IMR-90 (cell line): ENCODE data around the gene SSC4D. TPM values are rescaled to one million over a fixed set of nuclear protein-coding genes. Genes with fewer than 3 reads are reported as not detected.

Experiments used
- ATAC-seq: fragments of 200-7000 bp; cut with Tn5 transposase; 2 replicates; pipeline ENCODE4 v1.9.1; 2020; ENCODE audit warnings: low read depth, mild to moderate bottlenecking, moderate library complexity
- BruUV-seq: library from RNA; stranded (reverse); fragments of 400-500 nt; replicated peaks from 2 replicates; lab custom pipeline; 2021; lab: Mats Ljungman, UMichigan
- CTCF ChIA-PET: fragments of 300-600 bp; formaldehyde crosslinking; extraction: SDS; loops from one replicate; lab custom pipeline; 2021; ENCODE audit warnings: antibody characterized with exemption; lab: Yijun Ruan, JAX
- POLR2A ChIA-PET: fragments of 300-600 bp; sonication (Branson Sonifier 250); formaldehyde crosslinking; loops from one replicate; lab custom pipeline; 2022; ENCODE audit warnings: antibody characterized with exemption; ENCODE audit not compliant: unreplicated experiment; lab: Charles Lee
- DNase-seq: peaks from one replicate; pipeline ENCODE4 v3.0.0; 2013
- H2AFZ ChIP-seq: replicated peaks from 2 replicates; pipeline ENCODE3; 2013; ENCODE audit warnings: low read length, mild to moderate bottlenecking; ENCODE audit not compliant: poor library complexity
- H2AK5ac ChIP-seq: 2 replicates; pipeline ENCODE4 v1.6.1; 2013; ENCODE audit warnings: low read depth, low read length, inconsistent platforms
- H2AK9ac ChIP-seq: replicated peaks from 2 replicates; pipeline ENCODE3; 2013; ENCODE audit warnings: mild to moderate bottlenecking, low read depth, low read length, moderate library complexity; ENCODE audit not compliant: poor library complexity
- H2BK120ac ChIP-seq: 2 replicates; pipeline ENCODE4 v1.6.1; 2013; ENCODE audit warnings: low read depth, low read length, inconsistent platforms
- H2BK15ac ChIP-seq: 3 replicates; pipeline ENCODE4 v1.6.1; 2013; ENCODE audit warnings: low read depth, low read length, inconsistent platforms
- H2BK20ac ChIP-seq: 2 replicates; pipeline ENCODE4 v1.6.1; 2013; ENCODE audit warnings: low read depth, mild to moderate bottlenecking, inconsistent platforms, low read length, moderate library complexity
- H2BK5ac ChIP-seq: 2 replicates; pipeline ENCODE4 v1.6.1; 2013; ENCODE audit warnings: mild to moderate bottlenecking, low read depth, low read length, inconsistent platforms; ENCODE audit not compliant: poor library complexity, severe bottlenecking
- H3K14ac ChIP-seq: replicated peaks from 2 replicates; pipeline ENCODE4 v1.6.1; 2013; ENCODE audit warnings: low read depth, low read length, inconsistent platforms
- H3K18ac ChIP-seq: 2 replicates; pipeline ENCODE4 v1.6.1; 2013; ENCODE audit warnings: low read depth, low read length, control low read depth
- H3K23ac ChIP-seq: 2 replicates; pipeline ENCODE4 v1.6.1; 2013; ENCODE audit warnings: low read depth, low read length, inconsistent platforms
- H3K27ac ChIP-seq: 2 replicates; pipeline ENCODE4 v1.5.1; 2013; ENCODE audit warnings: mild to moderate bottlenecking, control low read depth, low read length; ENCODE audit not compliant: insufficient read depth
- H3K27me3 ChIP-seq: 2 replicates; pipeline ENCODE4 v1.6.1; 2013; ENCODE audit warnings: low read length; ENCODE audit not compliant: control insufficient read depth, insufficient read depth
- H3K36me3 ChIP-seq: 2 replicates; pipeline ENCODE4 v1.6.1; 2013; ENCODE audit warnings: low read length, mixed read lengths; ENCODE audit not compliant: control insufficient read depth, insufficient read depth
- H3K4ac ChIP-seq: 2 replicates; pipeline ENCODE4 v1.6.1; 2013; ENCODE audit warnings: low read depth, low read length, inconsistent platforms
- H3K4me1 ChIP-seq: 2 replicates; pipeline ENCODE4 v1.6.1; 2013; ENCODE audit warnings: low read length, mixed read lengths; ENCODE audit not compliant: control insufficient read depth, insufficient read depth
- H3K4me2 ChIP-seq: 2 replicates; pipeline ENCODE4 v1.6.1; 2013; ENCODE audit warnings: low read depth, mild to moderate bottlenecking, control low read depth, low read length, moderate library complexity
- H3K4me3 ChIP-seq: 2 replicates; pipeline ENCODE4 v1.5.1; 2013; ENCODE audit warnings: low read depth, mild to moderate bottlenecking, control low read depth, low read length, moderate library complexity; ENCODE audit not compliant: insufficient read depth
- H3K56ac ChIP-seq: 2 replicates; pipeline ENCODE4 v1.6.1; 2013; ENCODE audit warnings: low read length, inconsistent platforms; ENCODE audit not compliant: insufficient read depth; ENCODE audit errors: extremely low read depth
- H3K79me1 ChIP-seq, 2 experiments: 2 replicates each; pipeline ENCODE4 v1.6.1; 2013; ENCODE audit warnings: low read length in 2 of 2, inconsistent platforms in 1 of 2, low read depth in 1 of 2
- H3K9ac ChIP-seq: 2 replicates; pipeline ENCODE4 v1.6.1; 2013; ENCODE audit warnings: low read depth, low read length, control low read depth
- H3K9me1 ChIP-seq: 2 replicates; pipeline ENCODE4 v1.6.1; 2013; ENCODE audit warnings: low read length, inconsistent platforms; ENCODE audit not compliant: insufficient read depth
- H3K9me3 ChIP-seq: 2 replicates; pipeline ENCODE4 v1.6.1; 2013; ENCODE audit warnings: low read length; ENCODE audit not compliant: control insufficient read depth, insufficient read depth
- H4K20me1 ChIP-seq: 2 replicates; pipeline ENCODE4 v1.6.1; 2013; ENCODE audit warnings: low read length, inconsistent platforms; ENCODE audit not compliant: insufficient read depth
- H4K5ac ChIP-seq: 2 replicates; pipeline ENCODE4 v1.6.1; 2013; ENCODE audit warnings: mild to moderate bottlenecking, low read depth, low read length, control low read depth
- H4K8ac ChIP-seq, 2 experiments: 2 replicates each; pipeline ENCODE4 v1.6.1; 2013; ENCODE audit warnings: low read depth in 2 of 2, low read length in 2 of 2, control low read depth in 1 of 2, inconsistent platforms in 1 of 2
- H4K91ac ChIP-seq: 2 replicates; pipeline ENCODE4 v1.6.1; 2013; ENCODE audit warnings: low read depth, low read length, inconsistent platforms; ENCODE audit not compliant: insufficient read depth
- CHD1 ChIP-seq: IDR thresholded peaks from 2 replicates; pipeline ENCODE4 v1.6.1; 2012; ENCODE audit warnings: low read depth, low read length, improper control_type of control experiment
- FOS ChIP-seq: fragments of 150-350 bp; IDR thresholded peaks from 2 replicates; pipeline ENCODE4 v1.6.1; 2016; ENCODE audit warnings: low read depth, low read length
- MAFK ChIP-seq: IDR thresholded peaks from 2 replicates; pipeline ENCODE4 v1.6.1; 2012; ENCODE audit warnings: low read depth, low read length, improper control_type of control experiment
- RAD21 ChIP-seq: IDR thresholded peaks from 2 replicates; pipeline ENCODE4 v1.6.1; 2012; ENCODE audit warnings: low read length, improper control_type of control experiment
- SMC3 ChIP-seq: fragments of 150-350 bp; IDR thresholded peaks from 2 replicates; pipeline ENCODE4 v1.6.1; 2016; ENCODE audit warnings: low read depth, mild to moderate bottlenecking, antibody characterized with exemption, low read length, moderate library complexity
- USF2 ChIP-seq: fragments of 150-350 bp; IDR thresholded peaks from 2 replicates; pipeline ENCODE4 v1.6.1; 2017; ENCODE audit warnings: mild to moderate bottlenecking, antibody characterized with exemption, low read length, low read depth
- WGBS, 2 experiments: methylation state at CpG; one replicate each; pipeline versions ENCODE4 v1.1.5 to v1.1.7; 2013; ENCODE audit warnings: missing lambda C conversion rate in 2 of 2; ENCODE audit not compliant: insufficient read length in 1 of 2; ENCODE audit errors: extremely low coverage in 2 of 2; 5-methylcytosine and 5-hydroxymethylcytosine counted together
- dilution Hi-C: fragments of 300-500 bp; cut with HindIII; formaldehyde crosslinking; loops from one replicate; pipeline ENCODE4 v1.14.3; 2018; ENCODE audit warnings: low sequenced_read_pairs; ENCODE audit not compliant: unreplicated experiment
- in situ Hi-C: fragments of 300-500 bp; cut with MboI; formaldehyde crosslinking; loops from 3 replicates; pipeline ENCODE4 v1.14.3; 2019; ENCODE audit warnings: low sequenced_read_pairs, inconsistent platforms, mixed read lengths
- intact Hi-C: fragments of 100-400 bp; cut with micrococcal nuclease; formaldehyde crosslinking; loops from 2 replicates; pipeline ENCODE4 v1.10.0; 2022
- polyA plus RNA-seq, 3 experiments: library from polyadenylated mRNA; depleted of rRNA; stranded (reverse); fragments of >200 nt; gene quantifications; 2 replicates each; pipeline ENCODE4 v1.2.3, GENCODE V29; 2012; ENCODE audit warnings: low replicate concordance in 1 of 3
- total RNA-seq: library from RNA; depleted of rRNA; stranded (reverse); fragments of >200 nt; gene quantifications from 2 replicates; pipeline ENCODE4 v1.2.3, GENCODE V29; 2012
- TF ChIP-seq, protein P1 (sequence below): conservative IDR thresholded peaks from 2 replicates; pipeline ENCODE4 v1.5.1; 2012; ENCODE audit warnings: mild to moderate bottlenecking, low read depth, low read length, improper control_type of control experiment

Gene SSC4D
- total and polyA plus RNA-seq, 2 of the 4 experiments (the other 2 are of a cell fraction), result 0.36 to 0.70 TPM

GRCh38 chr7:76405738-76406137, 3.8 kb downstream of the SSC4D start:
- no peak for DNase-seq
- Histone ChIP-seq H2BK120ac (no peak overlapping the region), H3K79me1 (no peaks in the 10 kb centered on the region), H3K4me3 (no peak overlapping the region), H3K14ac (no peak overlapping the region), H2BK20ac (no peak overlapping the region), H3K23ac (no peak overlapping the region), H3K4me1 (no peaks in the 10 kb centered on the region), H4K91ac (no peak overlapping the region), H3K4ac (no peak overlapping the region), H4K20me1 (no peaks in the 10 kb centered on the region), H4K5ac (no peak overlapping the region), H2AK9ac (no peak overlapping the region), H3K27me3 (peaks cover 6% of the 10 kb centered on the region), H2AK5ac (no peak overlapping the region), H3K18ac (no peak overlapping the region), H2BK5ac (no peak overlapping the region), H3K56ac (no peak overlapping the region), H3K27ac (no peak overlapping the region), H2BK15ac (no peak overlapping the region), H3K36me3 (no peaks in the 10 kb centered on the region), H3K9ac (no peak overlapping the region), H4K8ac (no peak overlapping the region), H3K9me3 (no peaks in the 10 kb centered on the region), H3K4me2 (no peak overlapping the region), H3K9me1 (peaks cover 3% of the 10 kb centered on the region; the same call in 1 of the 2 replicates), H2AFZ (no peak overlapping the region)
- 100% methylated on average over 1 of the region's 9 CpGs; no CpG with 5 or more reads in 1 of the 2 experiments for WGBS, 2 experiments
- TF ChIP-seq MAFK, result no peak
- TF ChIP-seq RAD21, result no peak
- TF ChIP-seq, protein P1, sequence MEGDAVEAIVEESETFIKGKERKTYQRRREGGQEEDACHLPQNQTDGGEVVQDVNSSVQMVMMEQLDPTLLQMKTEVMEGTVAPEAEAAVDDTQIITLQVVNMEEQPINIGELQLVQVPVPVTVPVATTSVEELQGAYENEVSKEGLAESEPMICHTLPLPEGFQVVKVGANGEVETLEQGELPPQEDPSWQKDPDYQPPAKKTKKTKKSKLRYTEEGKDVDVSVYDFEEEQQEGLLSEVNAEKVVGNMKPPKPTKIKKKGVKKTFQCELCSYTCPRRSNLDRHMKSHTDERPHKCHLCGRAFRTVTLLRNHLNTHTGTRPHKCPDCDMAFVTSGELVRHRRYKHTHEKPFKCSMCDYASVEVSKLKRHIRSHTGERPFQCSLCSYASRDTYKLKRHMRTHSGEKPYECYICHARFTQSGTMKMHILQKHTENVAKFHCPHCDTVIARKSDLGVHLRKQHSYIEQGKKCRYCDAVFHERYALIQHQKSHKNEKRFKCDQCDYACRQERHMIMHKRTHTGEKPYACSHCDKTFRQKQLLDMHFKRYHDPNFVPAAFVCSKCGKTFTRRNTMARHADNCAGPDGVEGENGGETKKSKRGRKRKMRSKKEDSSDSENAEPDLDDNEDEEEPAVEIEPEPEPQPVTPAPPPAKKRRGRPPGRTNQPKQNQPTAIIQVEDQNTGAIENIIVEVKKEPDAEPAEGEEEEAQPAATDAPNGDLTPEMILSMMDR, result no peak
- no peak for TF ChIP-seq CHD1
- no peak for TF ChIP-seq FOS
- TF ChIP-seq SMC3, result no peak
- TF ChIP-seq USF2, result no peak
- POLR2A ChIA-PET, result no interaction called here
- in situ Hi-C loops (no loop called here), dilution Hi-C loops (no loop called here), intact Hi-C loops (no loop called here)
- BruUV-seq, result no TSS peak
- no peak for ATAC-seq
- CTCF ChIA-PET, result no interaction called here
